ENCODE data around the gene CLDN22.

DNA sequence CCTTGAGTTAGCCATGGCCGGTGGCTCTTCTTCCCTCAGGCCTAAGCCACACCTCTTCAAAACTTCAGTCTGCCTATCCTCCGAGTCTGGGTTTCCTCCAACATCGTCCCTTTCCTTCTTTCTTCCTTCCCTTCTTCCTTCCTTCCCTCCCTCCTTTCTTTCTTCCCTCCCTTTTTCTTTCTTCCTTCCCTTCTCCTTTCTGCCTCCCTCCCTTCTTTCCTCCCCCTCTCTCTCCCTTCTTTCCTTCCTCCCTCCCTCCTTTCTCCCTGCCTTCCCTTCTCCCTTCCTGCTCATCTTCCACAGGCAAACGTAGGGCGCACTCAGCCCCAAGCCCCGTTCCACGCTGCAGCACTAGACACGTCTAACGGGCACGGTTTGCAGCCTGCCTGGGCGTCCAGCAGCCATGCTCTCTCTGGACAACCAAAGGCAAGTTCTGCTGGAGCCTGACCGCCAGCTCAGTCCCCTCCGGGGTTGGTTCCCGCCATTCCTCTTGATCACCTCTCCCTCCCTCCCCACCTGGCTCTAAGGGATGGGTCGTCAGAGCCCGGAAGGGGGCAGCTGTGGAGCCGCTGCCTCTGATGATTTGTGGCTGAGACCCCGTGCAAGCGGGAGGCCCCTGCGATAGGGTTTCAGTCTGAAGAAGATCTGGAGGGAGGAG lies 36.2 kb upstream of the CLDN22 start:
- TF ChIP-seq, protein P1, sequence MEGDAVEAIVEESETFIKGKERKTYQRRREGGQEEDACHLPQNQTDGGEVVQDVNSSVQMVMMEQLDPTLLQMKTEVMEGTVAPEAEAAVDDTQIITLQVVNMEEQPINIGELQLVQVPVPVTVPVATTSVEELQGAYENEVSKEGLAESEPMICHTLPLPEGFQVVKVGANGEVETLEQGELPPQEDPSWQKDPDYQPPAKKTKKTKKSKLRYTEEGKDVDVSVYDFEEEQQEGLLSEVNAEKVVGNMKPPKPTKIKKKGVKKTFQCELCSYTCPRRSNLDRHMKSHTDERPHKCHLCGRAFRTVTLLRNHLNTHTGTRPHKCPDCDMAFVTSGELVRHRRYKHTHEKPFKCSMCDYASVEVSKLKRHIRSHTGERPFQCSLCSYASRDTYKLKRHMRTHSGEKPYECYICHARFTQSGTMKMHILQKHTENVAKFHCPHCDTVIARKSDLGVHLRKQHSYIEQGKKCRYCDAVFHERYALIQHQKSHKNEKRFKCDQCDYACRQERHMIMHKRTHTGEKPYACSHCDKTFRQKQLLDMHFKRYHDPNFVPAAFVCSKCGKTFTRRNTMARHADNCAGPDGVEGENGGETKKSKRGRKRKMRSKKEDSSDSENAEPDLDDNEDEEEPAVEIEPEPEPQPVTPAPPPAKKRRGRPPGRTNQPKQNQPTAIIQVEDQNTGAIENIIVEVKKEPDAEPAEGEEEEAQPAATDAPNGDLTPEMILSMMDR (IDR thresholded peaks at IDR 0.05; ENCODE audit: poor library complexity): no peak
- TF ChIP-seq EZH2phosphoT487 (IDR thresholded peaks at IDR 0.05; ENCODE audit: low read depth, severe bottlenecking, unreplicated experiment) (no peak), EZH2 (IDR thresholded peaks at IDR 0.05; ENCODE audit: borderline replicate concordance) (no peak)

All from hepatocyte (in vitro differentiated cells).